ENCODE data around the gene CCDC107.
A peak's percentile ranks its signal among the peaks of the same experiment; 100 is the strongest.

CCDC107 gene

GRCh38 chr9:35686222-35687203, 28.4 kb downstream of the CCDC107 start:
- no peak for DNase-seq

GRCh38 chr9:35687306-35687705, 29.2 kb downstream of the CCDC107 start:
- DNase-seq = no peak

- DNase-seq = no peak
Observed at GRCh38 chr9:35687972-35688557, 30.0 kb downstream of the CCDC107 start.

- no peak for DNase-seq
Observed at GRCh38 chr9:35688558-35689541, 30.8 kb downstream of the CCDC107 start.

DNA sequence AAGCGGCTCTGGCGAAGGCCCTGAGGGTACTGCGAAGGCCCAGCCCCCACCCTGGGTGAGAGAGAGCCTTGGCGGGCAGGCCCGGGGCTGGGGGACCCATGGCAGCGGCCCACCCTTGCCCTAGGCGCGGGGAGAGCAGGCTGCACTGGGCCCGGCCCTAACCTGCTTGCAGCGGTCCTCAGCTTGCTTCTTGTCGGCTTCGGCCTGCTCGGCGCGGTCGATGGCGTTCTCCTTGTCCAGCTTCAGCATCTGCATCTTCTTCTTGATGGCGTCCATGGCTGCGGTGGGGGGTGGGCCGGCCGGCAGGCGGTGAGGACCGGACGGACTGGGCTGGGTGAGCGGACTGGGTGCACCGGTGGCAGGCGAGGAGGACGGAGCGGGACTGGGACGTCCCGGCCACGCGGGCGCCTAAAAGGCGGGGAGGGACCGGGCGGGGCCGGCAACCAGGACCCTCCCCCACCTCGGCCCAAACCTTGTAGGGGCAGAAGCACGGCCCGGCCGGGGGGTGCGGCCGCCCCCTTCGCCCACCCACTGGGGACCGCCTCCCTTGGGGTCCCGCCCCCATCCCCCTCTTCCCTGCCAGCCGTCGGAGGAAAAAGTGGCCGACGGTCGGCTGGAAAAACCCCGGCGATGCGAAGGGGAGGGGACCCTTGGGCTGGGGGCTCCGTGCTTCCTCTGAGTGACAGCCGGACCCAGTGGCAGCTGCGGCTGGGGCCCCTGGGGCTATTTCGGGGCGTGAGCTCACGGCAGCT, 31.6 kb downstream of the CCDC107 start, which contains the start of gene TPM2:
Gene TPM2 (minus strand): TSS at position 384 of the 752 bp plus-strand sequence. CDS start 108 bp downstream, at position 276.
- DNase-seq = no peak

DNA sequence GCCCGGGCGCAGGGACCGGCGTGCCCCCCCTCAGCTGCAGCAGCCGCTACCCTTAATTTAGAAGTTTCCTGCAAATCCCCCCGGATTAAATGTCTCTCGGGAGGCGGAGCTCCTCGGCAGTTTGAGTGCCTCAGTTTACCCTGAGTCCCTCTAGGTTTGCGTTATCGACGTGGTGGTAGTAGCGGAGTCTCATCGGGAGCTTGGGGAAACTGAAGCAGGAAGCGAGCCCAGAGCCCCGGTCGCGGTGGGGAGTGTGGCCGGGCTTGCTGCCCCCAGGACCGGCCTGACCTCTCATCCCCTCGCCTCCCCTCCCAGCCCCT, 32.2 kb downstream of the CCDC107 start:
- DNase-seq = no peak

- DNase-seq = peak; percentile 33
Observed at GRCh38 chr9:35690614-35691333, 32.7 kb downstream of the CCDC107 start.

DNA sequence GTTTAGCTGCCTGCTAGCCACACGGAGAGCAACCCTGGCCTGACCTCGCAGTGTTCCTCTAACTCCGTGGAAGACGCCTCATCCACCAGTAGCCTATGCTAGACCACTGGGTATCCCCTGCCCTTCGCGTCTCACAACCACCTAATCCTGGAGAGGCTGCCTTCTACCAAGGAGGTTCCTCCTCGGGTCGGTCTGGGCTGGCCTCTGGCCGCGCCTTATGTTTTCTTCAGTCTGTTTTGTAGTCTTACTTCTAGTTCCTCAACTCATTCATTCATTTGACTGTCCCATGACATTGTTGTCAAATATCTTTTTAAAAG, 33.2 kb downstream of the CCDC107 start:
- DNase-seq = no peak

GRCh38 chr9:35691757-35692301, 33.7 kb downstream of the CCDC107 start:
- no peak for DNase-seq

DNA sequence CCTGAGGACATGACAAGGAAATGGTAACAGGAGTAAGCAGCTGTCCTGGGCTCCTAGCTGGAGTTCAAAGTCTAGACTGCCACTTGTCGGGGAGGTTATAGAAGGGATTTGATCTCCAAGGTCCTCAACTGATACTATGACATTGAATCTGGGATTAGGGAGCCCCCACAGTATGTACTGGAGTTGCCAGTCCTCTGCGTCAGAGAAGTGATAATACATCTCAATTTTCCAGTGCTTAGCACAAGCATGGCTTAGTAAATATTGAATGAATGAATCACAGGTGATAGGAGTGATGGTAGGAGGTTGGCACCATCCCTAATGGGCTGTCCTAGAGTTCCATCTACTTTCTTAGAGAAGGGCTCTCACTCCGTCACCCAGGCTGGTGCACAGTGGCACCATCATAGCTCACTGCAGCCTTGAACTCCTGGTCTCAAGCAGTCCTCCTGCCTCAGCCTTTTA, 37.9 kb downstream of the CCDC107 start:
- no peak for DNase-seq

- DNase-seq = peak; percentile 72
Observed at GRCh38 chr9:35696520-35697215, 38.6 kb downstream of the CCDC107 start.

DNA sequence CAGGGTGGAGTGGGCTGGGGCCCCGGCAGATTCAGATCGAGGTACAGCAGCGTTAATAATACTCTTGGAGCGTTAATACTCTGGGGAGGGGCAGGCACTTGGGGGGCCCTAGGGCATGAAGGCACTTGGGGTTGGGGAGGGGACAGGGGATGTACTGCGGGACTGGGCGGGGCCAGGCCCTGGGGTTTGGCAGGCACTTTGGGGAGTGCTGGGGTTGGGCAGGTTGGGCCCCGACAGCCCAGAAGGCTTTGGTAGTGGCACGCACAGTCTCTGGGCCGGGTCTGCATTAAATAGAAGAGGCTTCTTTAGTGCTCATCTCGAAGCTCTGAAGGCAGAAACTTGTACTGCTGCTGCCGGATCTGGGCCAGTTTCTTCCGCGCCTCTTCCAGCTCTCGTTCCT, 39.4 kb downstream of the CCDC107 start:
- no peak for DNase-seq

DNA sequence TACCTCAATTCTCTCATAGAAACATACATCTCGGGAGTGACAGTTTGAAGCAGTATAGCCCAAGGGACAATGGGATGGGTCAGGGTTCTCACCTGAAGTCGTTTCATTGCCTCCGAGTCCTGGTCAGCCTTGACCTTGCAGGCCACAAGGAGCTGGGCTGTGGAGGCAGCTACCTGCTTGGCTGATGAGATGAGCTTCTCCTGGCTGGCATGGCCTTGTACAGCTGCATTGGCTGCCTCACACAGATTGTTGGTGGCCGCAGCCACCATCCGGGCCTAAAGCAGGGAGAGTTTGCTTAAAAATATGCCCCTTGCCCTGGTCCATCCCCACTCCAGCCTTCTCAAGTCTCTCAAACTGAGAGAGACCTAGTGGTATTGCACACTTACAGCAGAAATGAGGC, 40.1 kb downstream of the CCDC107 start:
- no peak for DNase-seq

DNA sequence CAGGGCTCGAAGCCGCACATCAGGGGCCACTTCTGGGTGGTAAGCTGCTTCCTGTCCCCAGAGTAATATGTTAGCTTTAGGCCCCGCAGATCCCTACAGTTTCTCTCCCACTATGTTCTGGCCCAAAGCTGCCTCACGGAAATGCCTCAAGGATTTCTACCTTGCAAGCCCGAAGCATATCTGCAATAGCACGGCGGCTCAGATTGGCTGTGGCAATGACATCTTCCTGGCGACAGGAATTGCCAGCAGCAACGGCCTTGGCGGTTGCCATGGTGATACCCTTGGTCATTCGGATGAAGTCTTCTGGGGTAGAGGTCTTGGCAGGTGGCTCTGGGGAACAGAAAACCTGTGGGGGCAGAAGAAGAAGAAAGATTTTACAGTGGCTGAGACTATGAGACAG, 41.9 kb downstream of the CCDC107 start:
- no peak for DNase-seq

DNA sequence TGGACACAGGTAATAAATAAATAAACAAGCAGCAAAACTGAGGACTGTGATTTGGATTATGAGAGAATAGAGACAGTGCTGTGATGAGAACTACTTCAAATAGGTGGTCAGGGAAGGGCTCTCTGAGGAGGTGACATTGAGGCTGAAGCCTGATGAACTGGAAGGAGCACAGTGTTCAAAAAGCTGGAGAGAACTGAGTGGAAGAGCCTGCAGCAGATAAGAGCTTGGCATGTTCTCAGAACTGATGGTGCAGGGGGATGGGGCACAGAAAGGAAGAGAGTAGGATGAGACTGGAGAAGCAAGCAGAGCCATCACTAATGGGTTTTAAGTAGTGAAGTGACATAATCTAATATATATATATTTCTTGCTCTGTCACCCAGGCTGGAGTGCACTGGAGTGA, 42.9 kb downstream of the CCDC107 start:
- DNase-seq = no peak

GRCh38 chr9:35702696-35703095, 44.6 kb downstream of the CCDC107 start:
- DNase-seq = no peak

DNA sequence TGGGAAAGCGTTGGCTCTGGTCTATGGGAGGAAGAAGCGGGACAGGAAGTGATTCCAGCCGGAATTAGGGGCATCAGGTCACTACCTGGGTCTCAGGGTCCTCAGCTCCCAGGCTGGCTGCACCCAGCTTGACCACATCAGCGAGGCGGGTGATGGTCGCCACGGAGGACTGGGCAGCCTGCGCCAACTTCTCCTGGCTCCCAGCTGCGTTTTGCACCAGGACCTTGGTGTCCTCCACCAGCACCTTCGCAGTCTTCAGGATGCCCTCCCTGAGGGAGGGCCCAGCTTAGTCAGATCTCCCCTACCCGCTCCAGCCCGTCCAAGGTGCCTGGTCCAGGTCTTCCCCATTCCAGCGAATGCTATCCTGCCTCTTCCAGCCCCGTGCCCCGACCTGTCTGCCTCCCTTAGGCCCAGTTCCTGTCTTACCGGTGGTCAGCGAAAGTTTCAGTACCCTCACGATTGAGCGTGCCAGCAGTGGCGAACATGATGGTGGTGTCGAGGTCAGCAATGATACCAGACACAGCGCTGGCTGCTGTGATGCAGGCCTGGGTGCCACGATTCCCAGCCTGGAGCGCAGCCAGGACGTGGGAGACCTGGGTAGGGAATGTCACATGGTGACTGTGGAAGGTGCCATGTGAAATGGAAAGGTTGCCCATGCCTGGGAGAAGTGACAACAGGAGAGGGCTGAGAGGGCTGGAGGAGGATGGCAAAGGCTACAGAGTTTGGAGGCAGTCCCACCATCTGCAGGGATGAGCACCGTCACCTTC, 46.0 kb downstream of the CCDC107 start:
- no peak for DNase-seq

GRCh38 chr9:35705372-35705771, 47.3 kb downstream of the CCDC107 start:
- no peak for DNase-seq

- DNase-seq = no peak
Observed at GRCh38 chr9:35705836-35706430, 47.8 kb downstream of the CCDC107 start.

- no peak for DNase-seq
Observed at GRCh38 chr9:35706951-35707350, 48.9 kb downstream of the CCDC107 start.
